Measurements from ENCODE around the gene TJP1. TPM values are rescaled to one million over a fixed set of nuclear protein-coding genes. Genes with fewer than 3 reads are reported as not detected.

The TJP1 gene
- total and polyA plus RNA-seq, 2 donors (not counting 1 experiment from before 2014, with no cell fraction given), result 0.10 TPM; not detected in 1

DNA sequence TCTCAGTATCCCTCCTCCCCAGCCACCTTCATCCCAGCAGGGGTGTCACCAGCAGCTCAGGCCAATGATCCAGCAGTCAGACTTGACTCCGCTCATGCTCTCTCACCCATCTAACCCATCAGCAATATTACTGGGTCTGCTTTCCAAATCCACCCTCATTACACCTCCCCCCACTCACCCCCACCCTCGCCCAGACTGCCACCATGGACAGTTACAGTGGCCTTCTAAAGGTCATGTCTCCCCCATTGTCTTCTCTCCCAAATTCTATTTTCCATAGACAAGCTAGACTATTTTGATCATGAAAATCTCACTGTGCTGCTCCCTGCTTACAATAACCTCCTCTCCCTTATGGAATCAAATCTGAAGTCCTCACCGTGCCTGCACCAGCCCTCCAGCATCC, 156.0 kb downstream of the TJP1 start:
- intact Hi-C loops (cut with micrococcal nuclease), result no loop called here

GRCh38 chr15:29665444-29666003, 156.7 kb downstream of the TJP1 start:
- H3K79me2 ChIP-seq (ENCODE audit: control insufficient read depth, insufficient read depth, low read length), result no peaks in the 10 kb centered on the region
- H3K27ac ChIP-seq (ENCODE audit: low read length in 2 of 2), result no peak overlapping the region
- H3K9me3 Mint-ChIP-seq (ENCODE audit: insufficient read depth), result no peaks in the 10 kb centered on the region
- no peaks in the 10 kb centered on the region for H3K36me3 ChIP-seq (replicated peaks in 1 of 2; ENCODE audit: control extremely low read depth in 1 of 2, control insufficient read depth in 1 of 2, extremely low read depth in 1 of 2, insufficient read depth in 2 of 2, low read length in 1 of 2)
- no peaks in the 10 kb centered on the region for H3K27me3 ChIP-seq (replicated peaks in 1 of 4; ENCODE audit: control extremely low read depth in 1 of 4, control insufficient read depth in 3 of 4, insufficient read depth in 4 of 4, low read length in 3 of 4)
- H3K4me1 Mint-ChIP-seq, result no peaks in the 10 kb centered on the region
- no peak overlapping the region for H3K9ac ChIP-seq (ENCODE audit: low read length)
- ATAC-seq (ENCODE audit: low read depth) (no peak), DNase-seq (no peak)
- CTCF ChIA-PET, result no interaction called here
- H3K4me3 ChIP-seq (ENCODE audit: control extremely low read depth in 1 of 5, extremely low read depth in 1 of 5, insufficient read depth in 1 of 5, low read depth in 2 of 5, low read length in 4 of 5), result no peak overlapping the region
- no peaks in the 10 kb centered on the region for H4K20me1 ChIP-seq (ENCODE audit: control insufficient read depth, insufficient read depth, low read length, poor library complexity, severe bottlenecking)
- POLR2A ChIA-PET, result no interaction called here
- no peaks in the 10 kb centered on the region for H3K27me3 Mint-ChIP-seq
- no peaks in the 10 kb centered on the region for H3K9me3 ChIP-seq (ENCODE audit: control extremely low read depth in 1 of 3, control insufficient read depth in 2 of 3, insufficient read depth in 1 of 3, low read length in 2 of 3)
- H3K4me3 Mint-ChIP-seq, result no peak overlapping the region
- H2AFZ ChIP-seq (ENCODE audit: insufficient read depth, low read depth, low read length, poor library complexity, severe bottlenecking), result no peak overlapping the region
- no peak for TF ChIP-seq CTCF (IDR thresholded peaks at IDR 0.05)
- TF ChIP-seq EZH2 (IDR thresholded peaks at IDR 0.05; ENCODE audit: borderline replicate concordance, insufficient read depth, low read depth, low read length, poor library complexity, severe bottlenecking), result no peak
- H3K4me2 ChIP-seq (replicated peaks; ENCODE audit: low read depth, low read length, poor library complexity, severe bottlenecking), result no peak overlapping the region
- intact Hi-C loops (cut with micrococcal nuclease), result no loop called here
- H3K27ac Mint-ChIP-seq, result no peak overlapping the region
- whole genome bisulfite sequencing (ENCODE audit: insufficient coverage), result 74% methylated on average over 4 of the region's 13 CpGs
- no peaks in the 10 kb centered on the region for H3K4me1 ChIP-seq (ENCODE audit: control insufficient read depth in 2 of 2, insufficient read depth in 2 of 2, low read length in 2 of 2)

More for the DNA sequence above, 156.0 kb downstream of the TJP1 start:
- Histone ChIP-seq H3K9ac (ENCODE audit: low read length) (no peak overlapping the region), H3K79me2 (ENCODE audit: control insufficient read depth, insufficient read depth, low read length) (no peaks in the 10 kb centered on the region), H3K4me3 (ENCODE audit: control extremely low read depth in 1 of 5, extremely low read depth in 1 of 5, insufficient read depth in 1 of 5, low read depth in 2 of 5, low read length in 4 of 5) (no peak overlapping the region), H3K4me2 (replicated peaks; ENCODE audit: low read depth, low read length, poor library complexity, severe bottlenecking) (no peak overlapping the region), H3K27me3 (replicated peaks in 1 of 4; ENCODE audit: control extremely low read depth in 1 of 4, control insufficient read depth in 3 of 4, insufficient read depth in 4 of 4, low read length in 3 of 4) (no peaks in the 10 kb centered on the region), H2AFZ (ENCODE audit: insufficient read depth, low read depth, low read length, poor library complexity, severe bottlenecking) (no peak overlapping the region), H3K27ac (ENCODE audit: low read length in 2 of 2) (no peak overlapping the region), H3K36me3 (replicated peaks in 1 of 2; ENCODE audit: control extremely low read depth in 1 of 2, control insufficient read depth in 1 of 2, extremely low read depth in 1 of 2, insufficient read depth in 2 of 2, low read length in 1 of 2) (no peaks in the 10 kb centered on the region), H3K4me1 (ENCODE audit: control insufficient read depth in 2 of 2, insufficient read depth in 2 of 2, low read length in 2 of 2) (no peaks in the 10 kb centered on the region), H3K9me3 (ENCODE audit: control extremely low read depth in 1 of 3, control insufficient read depth in 2 of 3, insufficient read depth in 1 of 3, low read length in 2 of 3) (no peaks in the 10 kb centered on the region), H4K20me1 (ENCODE audit: control insufficient read depth, insufficient read depth, low read length, poor library complexity, severe bottlenecking) (no peaks in the 10 kb centered on the region)
- Mint-ChIP-seq H3K9me3 (ENCODE audit: insufficient read depth) (no peaks in the 10 kb centered on the region), H3K4me3 (no peak overlapping the region), H3K27ac (no peak overlapping the region), H3K4me1 (no peaks in the 10 kb centered on the region), H3K27me3 (no peaks in the 10 kb centered on the region)
- ATAC-seq (ENCODE audit: low read depth) (no peak), DNase-seq (no peak)
- ChIA-PET POLR2A (no interaction called here), CTCF (no interaction called here)
- WGBS (ENCODE audit: insufficient coverage), result 97% methylated on average over 3 of the region's 3 CpGs
- TF ChIP-seq EZH2 (IDR thresholded peaks at IDR 0.05; ENCODE audit: borderline replicate concordance, insufficient read depth, low read depth, low read length, poor library complexity, severe bottlenecking), result no peak
- no peak for TF ChIP-seq CTCF (IDR thresholded peaks at IDR 0.05)

Measured in B cell (primary cell).